GM21717 (cell line): ENCODE results near the gene FPGS.

ENCODE experiments used
- ATAC-seq: cut with Tn5 transposase; IDR thresholded peaks from one replicate; pipeline ENCODE4 v1.9.1; 2021; ENCODE audit warnings: mild to moderate bottlenecking, moderate library complexity; ENCODE audit not compliant: unreplicated experiment

Gene FPGS

DNA sequence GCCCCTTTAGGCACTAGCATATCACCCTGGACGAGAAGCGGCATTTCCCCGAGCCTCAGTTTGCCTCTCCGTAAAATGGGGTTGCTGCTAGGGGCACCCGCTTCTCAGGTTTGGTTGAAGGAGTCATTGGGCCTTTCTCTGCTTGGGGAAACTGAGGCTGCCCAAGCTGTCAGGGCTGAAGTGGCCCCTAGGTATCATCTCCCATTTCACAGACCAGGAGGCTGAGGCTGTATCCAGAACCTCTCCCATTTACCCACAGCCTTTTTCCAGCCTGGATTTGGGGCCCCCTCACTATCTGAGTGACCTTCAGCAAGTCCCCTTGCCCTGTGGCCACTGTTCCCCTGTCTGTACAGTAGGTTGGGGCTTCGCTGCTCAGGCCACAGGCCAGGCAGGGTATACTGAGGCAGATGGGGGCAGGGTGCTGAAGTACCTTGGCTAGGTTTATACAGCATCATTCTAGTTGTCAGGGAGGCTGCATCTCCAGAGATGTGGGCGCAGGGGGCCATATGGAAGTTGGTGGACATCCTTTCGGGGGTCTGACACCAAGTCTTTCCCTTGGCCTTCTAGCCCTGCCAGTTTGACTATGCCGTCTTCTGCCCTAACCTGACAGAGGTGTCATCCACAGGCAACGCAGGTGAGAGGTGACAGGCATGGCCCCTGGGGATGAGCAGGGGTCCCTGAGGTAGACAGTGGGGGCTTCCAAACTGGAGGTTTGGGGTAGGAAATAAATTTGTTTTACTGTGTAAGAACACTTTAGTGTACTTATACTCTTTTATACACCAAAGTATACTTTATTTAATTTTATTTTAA is 7.9 kb downstream of the FPGS start:
- no peak for ATAC-seq

- no peak for ATAC-seq
Measured at GRCh38 chr9:127812011-127812410, 9.3 kb downstream of the FPGS start.

DNA sequence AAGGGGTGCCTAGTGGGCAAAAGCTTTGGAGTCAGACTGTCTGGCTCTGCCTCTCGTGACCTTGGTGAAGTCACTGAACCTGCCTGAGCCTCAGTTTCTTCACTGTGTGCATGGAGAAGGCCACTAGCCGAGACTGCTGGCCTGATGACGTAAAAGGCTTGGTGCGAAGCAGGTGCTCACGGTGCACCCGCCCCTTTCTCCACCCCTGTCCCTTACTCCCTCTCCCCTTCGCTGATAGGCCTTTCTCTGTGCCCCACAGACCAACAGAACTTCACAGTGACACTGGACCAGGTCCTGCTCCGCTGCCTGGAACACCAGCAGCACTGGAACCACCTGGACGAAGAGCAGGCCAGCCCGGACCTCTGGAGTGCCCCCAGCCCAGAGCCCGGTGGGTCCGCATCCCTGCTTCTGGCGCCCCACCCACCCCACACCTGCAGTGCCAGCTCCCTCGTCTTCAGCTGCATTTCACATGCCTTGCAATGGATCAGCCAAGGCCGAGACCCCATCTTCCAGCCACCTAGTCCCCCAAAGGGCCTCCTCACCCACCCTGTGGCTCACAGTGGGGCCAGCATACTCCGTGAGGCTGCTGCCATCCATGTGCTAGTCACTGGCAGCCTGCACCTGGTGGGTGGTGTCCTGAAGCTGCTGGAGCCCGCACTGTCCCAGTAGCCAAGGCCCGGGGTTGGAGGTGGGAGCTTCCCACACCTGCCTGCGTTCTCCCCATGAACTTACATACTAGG is 10.4 kb downstream of the FPGS start:
- ATAC-seq = no peak

DNA sequence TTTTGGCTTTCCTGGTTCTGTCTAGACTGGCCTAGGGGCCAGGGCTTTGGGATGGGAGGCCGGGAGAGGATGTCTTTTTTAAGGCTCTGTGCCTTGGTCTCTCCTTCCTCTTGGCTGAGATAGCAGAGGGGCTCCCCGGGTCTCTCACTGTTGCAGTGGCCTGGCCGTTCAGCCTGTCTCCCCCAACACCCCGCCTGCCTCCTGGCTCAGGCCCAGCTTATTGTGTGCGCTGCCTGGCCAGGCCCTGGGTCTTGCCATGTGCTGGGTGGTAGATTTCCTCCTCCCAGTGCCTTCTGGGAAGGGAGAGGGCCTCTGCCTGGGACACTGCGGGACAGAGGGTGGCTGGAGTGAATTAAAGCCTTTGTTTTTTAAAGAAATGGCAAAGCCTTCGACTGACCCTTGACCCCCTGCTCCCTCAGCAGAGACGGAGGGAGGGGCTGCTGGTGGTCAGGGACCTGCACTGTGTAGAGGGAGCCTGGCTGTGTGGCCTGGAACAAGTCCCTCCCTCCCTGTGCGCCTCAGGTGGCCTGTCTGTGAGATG is 11.1 kb downstream of the FPGS start:
- ATAC-seq = no peak

DNA sequence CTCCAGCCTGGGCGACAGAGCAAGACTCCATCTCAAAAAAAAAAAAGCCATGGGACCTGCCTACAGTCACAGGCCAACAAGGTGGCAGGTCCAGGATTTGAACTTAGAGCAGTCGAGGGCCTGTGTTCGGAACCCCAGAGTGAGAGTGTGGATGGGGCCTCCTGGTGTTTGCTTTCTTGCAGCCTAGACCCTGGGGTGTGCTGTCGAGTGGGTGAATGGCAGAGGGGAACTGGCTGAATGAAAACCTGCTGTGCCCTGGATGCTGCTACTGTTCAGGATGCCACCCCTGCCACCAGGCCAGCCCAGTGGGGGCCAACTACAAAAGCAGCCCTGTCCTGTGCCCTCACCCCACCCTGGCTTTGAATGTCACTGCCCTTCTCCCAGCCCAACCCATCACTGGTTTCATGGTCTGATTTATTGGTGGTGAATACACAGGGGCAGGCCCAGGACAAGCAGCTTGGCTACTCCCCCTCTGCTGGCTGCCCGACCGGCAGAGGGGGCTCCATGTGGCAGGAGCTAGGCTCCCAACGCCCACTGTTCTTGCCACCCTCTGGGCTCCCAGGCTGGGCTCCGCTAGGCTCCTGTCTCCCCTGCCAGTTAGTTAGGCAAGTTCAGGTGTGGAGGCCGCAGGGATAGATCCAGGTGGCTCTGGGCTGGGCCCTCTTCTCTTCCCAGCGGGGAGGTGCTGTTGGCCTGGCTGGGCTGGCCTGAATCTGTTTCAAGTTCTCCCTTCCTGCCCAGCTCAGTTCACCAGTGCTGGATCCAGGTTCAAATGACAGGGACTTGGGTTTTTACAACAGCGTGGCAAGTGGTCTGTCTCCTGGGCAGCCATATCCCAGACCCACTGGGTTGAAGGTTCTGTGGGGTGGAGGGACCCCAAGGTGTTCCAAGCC is 12.2 kb downstream of the FPGS start:
- no peak for ATAC-seq

GRCh38 chr9:127815512-127816361 is 13.1 kb downstream of the FPGS start:
- ATAC-seq = no peak

GRCh38 chr9:127816362-127816725 is 13.7 kb downstream of the FPGS start:
- no peak for ATAC-seq

DNA sequence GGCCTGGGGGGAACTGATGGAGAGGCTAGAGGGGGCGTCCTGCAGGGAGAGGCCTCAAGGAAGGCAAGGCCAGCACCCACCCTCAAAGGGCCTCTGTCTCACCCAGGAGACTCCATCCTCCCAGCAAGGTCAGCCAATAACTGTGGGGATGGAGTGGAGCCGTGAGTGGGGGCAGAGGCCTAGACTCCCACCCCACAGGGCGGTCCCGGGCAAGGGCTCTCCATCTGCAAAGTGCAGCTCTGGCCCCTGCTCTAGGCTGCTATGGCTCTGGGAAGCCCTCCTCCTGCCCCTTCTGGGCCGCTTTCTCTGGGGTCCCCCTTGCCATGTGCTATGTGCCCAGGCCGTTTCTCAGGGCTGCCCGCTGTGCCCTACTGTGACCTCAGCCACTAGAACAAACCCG is 14.0 kb downstream of the FPGS start:
- ATAC-seq = no peak

DNA sequence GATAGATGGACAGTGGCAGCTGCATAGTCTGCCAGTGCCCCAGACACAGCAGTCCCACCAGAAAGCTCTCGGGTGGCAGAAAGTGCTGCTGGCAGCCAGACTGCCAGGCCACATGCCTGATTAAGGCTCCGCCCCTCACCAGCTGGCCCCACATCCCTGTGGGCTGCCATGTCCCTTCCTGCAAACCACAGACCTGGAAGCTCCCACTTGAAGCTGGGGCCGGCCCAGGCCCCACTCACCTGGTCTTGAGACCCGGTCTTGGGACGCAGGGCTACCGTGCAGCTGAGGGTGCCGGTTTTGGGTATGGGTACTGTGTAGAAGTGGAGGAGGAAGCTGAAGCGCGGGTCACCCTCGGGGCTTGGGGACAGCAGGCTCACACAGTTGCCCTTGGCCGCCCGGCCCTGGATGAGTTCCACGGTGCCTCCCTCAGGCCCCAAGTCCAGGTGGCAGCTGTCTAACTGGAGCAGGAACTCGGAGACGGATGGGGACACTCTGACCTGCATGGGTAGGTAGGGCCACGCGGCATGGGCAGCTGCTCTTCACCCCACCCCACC is 15.3 kb downstream of the FPGS start:
- no peak for ATAC-seq

DNA sequence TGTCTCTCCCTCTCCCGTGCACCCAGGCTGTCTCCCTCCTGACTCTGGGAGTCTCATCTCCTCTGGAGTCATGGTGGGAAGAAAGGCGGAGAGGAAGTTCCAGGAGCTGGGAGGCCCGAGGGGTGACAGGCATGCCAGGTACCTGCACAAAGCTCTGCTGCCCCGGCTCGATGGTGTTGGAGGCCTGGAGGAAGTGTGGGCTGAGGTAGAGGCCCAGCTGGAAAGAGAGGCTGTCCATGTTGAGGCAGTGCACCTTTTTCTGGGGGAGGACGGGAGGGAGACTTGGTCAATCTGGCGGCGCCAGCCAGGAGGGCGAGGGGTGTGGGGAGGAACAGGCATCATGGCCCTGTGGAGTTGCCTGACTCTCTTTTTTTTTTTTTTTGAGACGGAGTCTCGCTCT is 15.9 kb downstream of the FPGS start:
- ATAC-seq = no peak

DNA sequence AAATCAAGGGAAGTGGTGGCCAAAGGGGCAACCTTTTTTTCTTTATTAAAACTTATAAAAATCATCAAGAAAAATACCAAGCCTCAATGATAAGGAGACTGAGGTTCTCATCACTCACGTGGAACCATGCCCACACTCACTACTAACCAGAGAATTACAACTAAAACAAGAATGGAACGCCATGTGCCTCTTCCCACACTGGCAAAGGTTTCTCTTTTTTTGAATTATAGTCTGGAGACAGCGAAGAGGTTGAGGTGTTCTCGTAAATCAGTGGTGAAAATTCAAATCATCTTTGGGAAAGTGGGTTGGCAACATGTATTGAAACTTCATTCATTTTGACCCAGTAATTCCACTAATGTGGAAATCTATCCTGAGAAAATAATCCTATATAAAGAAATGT is 19.4 kb downstream of the FPGS start:
- ATAC-seq = no peak

DNA sequence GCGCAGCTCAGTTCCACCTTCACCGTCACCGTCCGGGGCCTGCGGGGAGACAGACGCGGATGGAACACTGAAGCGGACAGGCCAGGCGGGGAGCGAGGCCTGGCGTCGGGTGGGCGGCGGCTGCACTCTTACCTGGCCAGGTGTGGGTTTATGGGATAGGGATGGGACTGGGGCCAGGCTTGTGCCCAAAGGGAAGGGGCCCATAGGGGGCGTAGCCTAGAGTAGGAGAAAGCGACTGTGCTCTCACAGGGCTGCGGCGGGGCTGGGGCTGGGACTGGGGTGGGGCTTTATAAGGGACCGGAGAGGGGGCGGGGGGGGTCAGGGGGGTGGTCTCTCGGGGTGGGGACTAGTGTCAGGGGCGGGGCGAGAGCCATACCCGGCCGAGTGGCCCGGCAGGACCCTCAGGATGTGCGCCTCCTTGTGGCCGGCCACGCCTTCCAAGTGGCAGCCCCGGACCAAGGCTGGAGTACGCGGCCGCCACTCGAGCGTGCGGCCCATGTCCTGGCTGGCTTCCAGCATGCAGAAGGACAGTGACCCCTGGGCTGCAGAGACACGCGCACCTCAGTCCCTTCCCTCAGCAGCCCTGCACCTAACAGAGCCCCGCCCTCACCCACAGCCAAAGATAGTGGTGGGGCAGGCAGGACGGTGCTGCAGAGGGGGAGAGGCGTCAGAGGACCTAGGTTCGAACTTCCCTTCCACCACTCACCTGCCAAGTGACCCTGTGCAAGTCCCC is 22.8 kb downstream of the FPGS start:
- ATAC-seq = no peak

- no peak for ATAC-seq
Measured at GRCh38 chr9:127826253-127826913, 23.7 kb downstream of the FPGS start.

DNA sequence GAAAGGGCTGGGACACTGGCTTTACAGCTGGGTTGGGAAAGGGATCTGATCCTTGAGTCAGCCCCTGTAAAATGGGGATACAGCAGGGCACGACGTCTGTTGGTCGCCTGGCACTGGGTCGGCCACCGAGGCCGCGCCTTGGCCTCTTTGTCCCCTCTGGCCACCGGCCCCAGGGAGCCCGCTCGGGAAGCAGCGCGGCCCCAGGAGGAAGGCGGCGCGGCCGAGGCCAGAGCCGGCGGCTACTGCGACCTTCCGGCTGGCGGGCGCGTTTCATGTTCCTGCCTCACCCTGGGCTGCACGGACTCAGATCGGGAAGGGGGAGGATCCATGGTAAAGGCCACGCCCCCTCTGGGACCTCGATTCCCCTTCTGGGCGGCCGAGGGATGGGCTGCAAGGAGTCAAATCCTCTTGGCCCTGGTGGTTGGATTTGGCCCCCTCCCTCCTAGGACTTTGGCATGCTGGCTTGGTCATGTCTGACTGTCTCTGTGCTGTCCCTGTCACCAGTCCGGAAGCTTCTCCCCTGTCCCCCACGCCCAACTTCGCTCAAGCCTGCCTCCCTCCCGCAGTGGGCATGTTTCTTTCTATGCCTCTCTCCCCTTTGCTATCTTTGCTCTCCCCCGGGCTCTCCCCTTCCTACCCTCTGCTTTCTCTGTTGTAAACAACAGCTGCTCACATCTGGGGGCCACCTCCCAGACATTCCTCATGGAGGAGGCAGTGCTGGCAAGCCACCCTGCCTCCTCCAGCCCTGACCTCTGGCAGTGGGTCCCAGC is 25.8 kb downstream of the FPGS start:
- no peak for ATAC-seq

DNA sequence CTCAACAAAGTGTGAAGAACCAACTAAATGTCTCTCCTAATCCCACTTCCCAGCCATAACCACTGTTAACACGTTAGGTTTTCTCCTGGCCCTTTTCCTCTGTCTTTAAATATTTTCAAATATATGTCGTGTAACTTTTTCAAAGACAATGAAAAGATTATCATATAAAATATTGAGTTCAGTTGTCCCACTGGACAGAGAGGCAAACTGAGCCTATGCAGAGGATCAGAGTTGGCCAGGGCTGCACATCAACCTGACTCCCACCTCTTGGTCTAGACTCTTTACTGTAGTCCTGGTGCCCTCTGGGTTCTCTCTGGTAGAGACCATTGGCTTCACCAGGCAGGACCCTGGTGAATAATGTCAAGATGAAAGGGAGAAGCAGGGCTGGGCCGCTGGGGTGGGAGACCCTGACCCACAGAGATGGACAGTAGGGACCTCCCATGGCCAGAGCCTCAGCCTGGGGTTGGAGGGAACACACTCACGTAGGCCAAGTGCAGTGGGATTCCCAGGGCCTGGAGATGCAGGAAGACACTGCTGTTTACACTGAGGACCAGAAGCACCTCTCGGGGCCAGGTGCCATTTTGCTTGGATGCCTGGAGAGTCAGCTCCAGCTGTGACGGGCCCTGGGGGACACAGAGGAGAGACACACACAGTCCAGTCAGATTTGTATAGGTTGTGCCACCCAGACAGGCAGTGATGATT is 26.7 kb downstream of the FPGS start:
- no peak for ATAC-seq

GRCh38 chr9:127832248-127832647 is 29.6 kb downstream of the FPGS start:
- ATAC-seq = no peak

DNA sequence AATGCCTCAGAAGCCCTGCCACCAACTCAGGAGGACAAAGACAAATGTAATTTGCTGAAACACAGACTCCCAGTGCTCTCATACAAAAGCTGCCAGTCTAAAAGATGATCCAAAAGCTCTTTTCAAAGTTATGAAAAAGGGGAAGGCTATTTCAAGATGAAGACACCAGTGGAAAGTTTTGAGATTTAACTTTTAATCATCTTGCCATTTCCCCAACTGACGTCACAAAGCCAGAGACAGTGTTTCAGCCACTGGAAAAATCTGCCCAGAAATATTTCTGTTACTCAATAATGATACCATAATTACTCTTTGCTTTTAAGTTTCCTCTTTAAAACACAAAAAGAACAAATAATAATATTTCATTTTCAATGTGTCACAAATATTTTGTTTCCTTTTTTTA is 30.9 kb downstream of the FPGS start:
- no peak for ATAC-seq
